ENCODE results near the gene PIGS. TPM values are rescaled to one million over a fixed set of nuclear protein-coding genes. Genes with fewer than 3 reads are reported as not detected.

PIGS gene
- total and polyA plus RNA-seq, 2 of the 13 experiments (the other 11 are each of a cell fraction or from before 2014, with no cell fraction given), result 31.7 to 42.6 TPM

GRCh38 chr17:28616281-28616680, 45.0 kb upstream of the PIGS start (continued):
- TF ChIP-seq GMEB2 (CRISPR knock-in tag; IDR thresholded peaks at IDR 0.05; ENCODE audit: low read depth) (no peak), SRSF4 (IDR thresholded peaks at IDR 0.05; ENCODE audit: low read depth, low read length, poor library complexity, severe bottlenecking) (no peak), HIVEP1 (CRISPR knock-in tag; IDR thresholded peaks at IDR 0.05) (no peak), MIER2 (CRISPR knock-in tag; IDR thresholded peaks at IDR 0.05) (no peak), MYC (CRISPR knock-in tag; IDR thresholded peaks at IDR 0.05; ENCODE audit: borderline replicate concordance) (no peak), RORA (CRISPR knock-in tag; IDR thresholded peaks at IDR 0.05) (no peak), ZNF501 (CRISPR knock-in tag; IDR thresholded peaks at IDR 0.05) (no peak), GPBP1L1 (CRISPR knock-in tag; IDR thresholded peaks at IDR 0.05) (no peak)

GRCh38 chr17:28615260-28615940, 44.1 kb upstream of the PIGS start:
- CTCF ChIA-PET (ENCODE audit: low intra/inter-chr PET ratio, low total read pairs), result interaction anchor here (0.9 kb wide), 1 partner anchor 67 kb away, joined by 3 read pairs; no protein-coding TSS in a partner anchor
- no peak overlapping the region for H3K4me2 ChIP-seq (ENCODE audit: low read depth, low read length)
- no peaks in the 10 kb centered on the region for H3K4me1 ChIP-seq (ENCODE audit: insufficient read depth, low read length)
- ATAC-seq, result no peak
- intact Hi-C loops (cut with micrococcal nuclease; ENCODE audit: unreplicated experiment), result no loop called here
- 96% methylated on average over 4 of the region's 4 CpGs for WGBS (ENCODE audit: low lambda C conversion rate)
- H3K27ac ChIP-seq (ENCODE audit: extremely low read length, insufficient read depth, low read length), result no peak overlapping the region
- no peak overlapping the region for H3K9ac ChIP-seq (ENCODE audit: insufficient read depth, low read depth, low read length)
- no peak overlapping the region for H2AFZ ChIP-seq (ENCODE audit: low read length)
- in situ Hi-C loops (cut with HindIII; ENCODE audit: extremely low pct_ligation_motif_present, low pct_unique_long_range_greater_than_20kb), result no loop called here
- no peak for FAIRE-seq
- H3K9me3 ChIP-seq (ENCODE audit: low read length), result no peaks in the 10 kb centered on the region
- no TSS peak for BruUV-seq (replicated peaks)
- POLR2A ChIA-PET, result no interaction called here
- H3K27me3 ChIP-seq (ENCODE audit: control insufficient read depth in 1 of 2, insufficient read depth in 2 of 2, low read length in 2 of 2), result no peaks in the 10 kb centered on the region
- no peaks in the 10 kb centered on the region for H3K79me2 ChIP-seq (ENCODE audit: insufficient read depth, low read length)
- no peak overlapping the region for H3K4me3 ChIP-seq (replicated peaks in 1 of 3; ENCODE audit: insufficient read depth in 1 of 3, low read depth in 2 of 3, low read length in 3 of 3)
- H3K36me3 ChIP-seq (replicated peaks in 1 of 2; ENCODE audit: control insufficient read depth in 1 of 2, insufficient read depth in 2 of 2, low read length in 2 of 2), result peaks cover 43 to 67% of the 10 kb centered on the region in 2 experiments
- DNase-seq (ENCODE audit: low spot score), result no peak
- no peaks in the 10 kb centered on the region for H4K20me1 ChIP-seq (ENCODE audit: insufficient read depth, low read length)
- no peak for TF ChIP-seq SAP130 (CRISPR knock-in tag; IDR thresholded peaks at IDR 0.05; ENCODE audit: low read depth)
- TF ChIP-seq YY1 (IDR thresholded peaks at IDR 0.05; ENCODE audit: insufficient read depth, insufficient replicate concordance, low read depth, low read length), result no peak
- no peak for TF ChIP-seq U2AF2 (IDR thresholded peaks at IDR 0.05; ENCODE audit: low read depth, low read length)
- TF ChIP-seq RARG (CRISPR knock-in tag; IDR thresholded peaks at IDR 0.05; ENCODE audit: low read depth), result no peak
- TF ChIP-seq HMGXB4 (CRISPR knock-in tag; IDR thresholded peaks at IDR 0.05; ENCODE audit: borderline replicate concordance in 1 of 2, low read depth in 1 of 2), result no peak
- TF ChIP-seq THAP9 (CRISPR knock-in tag; IDR thresholded peaks at IDR 0.05; ENCODE audit: borderline replicate concordance), result no peak
- TF ChIP-seq GATA4 (IDR thresholded peaks at IDR 0.05; ENCODE audit: borderline replicate concordance, low read depth), result no peak
